Mammary epithelial cell (primary cell): ENCODE results near the gene TMEM176B.

ENCODE experiments used
- CTCF ChIP-seq, 2 donors: IDR thresholded peaks in 1 of 2; conservative IDR thresholded peaks in 1 of 2; 2 replicates each; pipeline ENCODE4 v1.5.1; 2011 to 2012; ENCODE audit warnings: inconsistent platforms in 2 of 2, low read length in 2 of 2, mild to moderate bottlenecking in 2 of 2, control low read depth in 1 of 2, low read depth in 1 of 2; ENCODE audit not compliant: insufficient read depth in 1 of 2; ENCODE audit errors: extremely low read depth in 1 of 2
- EZH2 ChIP-seq: IDR thresholded peaks from 2 replicates; pipeline ENCODE4 v1.6.1; 2012; ENCODE audit warnings: low read length, inconsistent platforms, borderline replicate concordance

GRCh38 chr7:150784120-150784736, 15.9 kb downstream of the TMEM176B start:
- TF ChIP-seq CTCF (conservative IDR thresholded peaks at IDR 0.05 in 1 of 2, IDR thresholded peaks at IDR 0.05 in 1 of 2; ENCODE audit: extremely low read depth in 1 of 2, insufficient read depth in 1 of 2, low read depth in 1 of 2, low read length in 2 of 2) (no peak), EZH2 (no peak)
